Endothelial cell of umbilical vein (primary cell): ENCODE measurements around the gene SPDYE3. TPM values are rescaled to one million over a fixed set of nuclear protein-coding genes. Genes with fewer than 3 reads are reported as not detected.
"Not testable (repeated sequence)": the region's sequence is repeated elsewhere in the genome, so short reads cannot be mapped to it uniquely, and the experiment has no call there.

ENCODE experiments used
- BruUV-seq: library from RNA; stranded (reverse); fragments of 400-500 nt; replicated peaks from 2 replicates; lab custom pipeline; 2021; lab: Mats Ljungman, UMichigan
- CTCF ChIA-PET: fragments of 300-600, 350-600 bp; sonication (Branson Sonifier 250); formaldehyde crosslinking; loops from one replicate; lab custom pipeline; 2021; ENCODE audit warnings: antibody characterized with exemption, inconsistent platforms; lab: Charles Lee
- POLR2A ChIA-PET: fragments of 300-600, 350-600 bp; sonication (Branson Sonifier 250); formaldehyde crosslinking; loops from one replicate; lab custom pipeline; 2021; ENCODE audit warnings: antibody characterized with exemption, inconsistent platforms; lab: Charles Lee
- DNase-seq: peaks from one replicate; pipeline ENCODE4 v3.0.0-alpha.2; 2011; ENCODE audit warnings: low read depth, low spot score
- FAIRE-seq: peaks from 2 replicates; lab custom pipeline; 2011; peaks lifted over from hg19 to GRCh38; lab: Jason Lieb, UNC
- H2AFZ ChIP-seq: 2 replicates; pipeline ENCODE4 v1.6.0; 2012; ENCODE audit warnings: low read depth, low read length, control low read depth, inconsistent platforms
- H3K27ac ChIP-seq: 2 replicates; pipeline ENCODE4 v1.5.1; 2011; ENCODE audit warnings: low read depth, mild to moderate bottlenecking, control low read depth, low read length, moderate library complexity; ENCODE audit not compliant: insufficient read depth
- H3K27me3 ChIP-seq, 2 experiments: 2 replicates each; pipeline versions ENCODE4 v1.6.0 to v1.6.1; 2011; ENCODE audit warnings: low read length in 2 of 2, mixed read lengths in 1 of 2; ENCODE audit not compliant: control insufficient read depth in 2 of 2, insufficient read depth in 2 of 2
- H3K36me3 ChIP-seq, 2 experiments: 2 replicates in 1 of 2; 3 replicates in 1 of 2; pipeline ENCODE4 v1.5.1; 2011; ENCODE audit warnings: low read length in 2 of 2, mild to moderate bottlenecking in 1 of 2, moderate library complexity in 1 of 2; ENCODE audit not compliant: control insufficient read depth in 2 of 2, insufficient read depth in 2 of 2; ENCODE audit errors: extremely low read depth in 1 of 2
- H3K4me1 ChIP-seq: 3 replicates; pipeline ENCODE4 v1.5.1; 2011; ENCODE audit warnings: mild to moderate bottlenecking, low read length; ENCODE audit not compliant: control insufficient read depth, insufficient read depth; ENCODE audit errors: extremely low read depth
- H3K4me2 ChIP-seq: 2 replicates; pipeline ENCODE4 v1.6.1; 2011; ENCODE audit warnings: low read length, control low read depth, mixed read lengths; ENCODE audit not compliant: insufficient read depth
- H3K4me3 ChIP-seq, 3 experiments: fragments of 200-600 bp in 1 of 3; sonication (generic), shearing (Covaris generic) in 1 of 3; replicated peaks in 1 of 3; 2 replicates each; pipeline ENCODE4 v1.5.1; 2011 to 2016; ENCODE audit warnings: control low read depth in 3 of 3, low read length in 3 of 3, mild to moderate bottlenecking in 2 of 3, inconsistent platforms in 1 of 3, low read depth in 1 of 3, moderate library complexity in 1 of 3; ENCODE audit not compliant: insufficient read depth in 1 of 3
- H3K79me2 ChIP-seq: 2 replicates; pipeline ENCODE4 v1.6.0; 2012; ENCODE audit warnings: low read length, inconsistent platforms; ENCODE audit not compliant: control insufficient read depth, insufficient read depth
- H3K9ac ChIP-seq: replicated peaks from 2 replicates; pipeline ENCODE3; 2011; ENCODE audit warnings: low read length, control low read depth; ENCODE audit not compliant: insufficient read depth; ENCODE audit errors: extremely low read depth
- H3K9me1 ChIP-seq: replicated peaks from 3 replicates; pipeline ENCODE4 v1.6.0; 2011; ENCODE audit warnings: mild to moderate bottlenecking, low read length; ENCODE audit not compliant: control insufficient read depth, insufficient read depth; ENCODE audit errors: extremely low read depth
- H3K9me3 ChIP-seq: replicated peaks from 2 replicates; pipeline ENCODE4 v1.5.1; 2012; ENCODE audit warnings: low read length, inconsistent platforms; ENCODE audit not compliant: control insufficient read depth, insufficient read depth
- H4K20me1 ChIP-seq: replicated peaks from 2 replicates; pipeline ENCODE3; 2011; ENCODE audit warnings: mild to moderate bottlenecking, low read length; ENCODE audit not compliant: control insufficient read depth, insufficient read depth; ENCODE audit errors: extremely low read depth
- GATA2 ChIP-seq: IDR thresholded peaks from 2 replicates; pipeline ENCODE4 v1.7.0; 2011; ENCODE audit warnings: low read depth, mild to moderate bottlenecking, moderate library complexity, mixed read lengths, low read length; ENCODE audit not compliant: insufficient read length, insufficient read depth
- MAX ChIP-seq: IDR thresholded peaks from 2 replicates; pipeline ENCODE4 v1.6.1; 2011; ENCODE audit not compliant: insufficient read depth, insufficient read length
- dilution Hi-C: fragments of 300-500 bp; cut with MboI; formaldehyde crosslinking; loops from one replicate; pipeline ENCODE4 v1.15.0; 2019; ENCODE audit warnings: low sequenced_read_pairs; ENCODE audit not compliant: extremely low pct_ligation_motif_present
- intact Hi-C: fragments of 100-400 bp; cut with micrococcal nuclease; formaldehyde crosslinking; loops from one replicate; pipeline ENCODE4 v1.10.0; 2022
- polyA plus RNA-seq, 4 experiments: library from polyadenylated mRNA; depleted of rRNA in 3 of 4; stranded (reverse) in 3 of 4; unstranded in 1 of 4; fragments of >200 nt; gene quantifications; 2 replicates each; pipeline versions ENCODE4 v1.2.1 to v1.2.3, GENCODE V29; 2011 to 2012; ENCODE audit warnings: missing spikeins in 1 of 4
- total RNA-seq: library from RNA; stranded (reverse); gene quantifications from 2 replicates; pipeline ENCODE4 v1.2.3, GENCODE V29; 2021

SPDYE3 gene
- total and polyA plus RNA-seq, 2 donors (not counting 3 experiments of a cell fraction or from before 2014, with no cell fraction given): not detected

GRCh38 chr7:100341286-100341685 lies 33.8 kb downstream of the SPDYE3 start:
- not testable (repeated sequence) for H3K36me3 ChIP-seq, BruUV-seq

GRCh38 chr7:100342765-100343164 lies 35.3 kb downstream of the SPDYE3 start:
- Histone ChIP-seq H3K9me3 (no peaks in the 10 kb centered on the region), H3K9me1 (no peaks in the 10 kb centered on the region), H3K4me1 (peaks cover 4% of the 10 kb centered on the region), H4K20me1 (no peaks in the 10 kb centered on the region), H3K27ac (no peak overlapping the region), H3K4me3 (no peak overlapping the region), H2AFZ (no peak overlapping the region), H3K4me2 (no peak overlapping the region), H3K79me2 (peaks cover 22% of the 10 kb centered on the region), H3K9ac (no peak overlapping the region), H3K27me3 (no peaks in the 10 kb centered on the region), H3K36me3 (peaks cover 11 to 13% of the 10 kb centered on the region in 2 experiments)
- DNase-seq (no peak), FAIRE-seq (no peak)
- no TSS peak for BruUV-seq
- dilution Hi-C loops (no loop called here), intact Hi-C loops (loop anchor here (10.0 kb wide), 1 partner anchor 68 kb away; no protein-coding TSS in a partner anchor)
- TF ChIP-seq MAX: no peak
- TF ChIP-seq GATA2: no peak
- ChIA-PET POLR2A (no interaction called here), CTCF (interaction anchor here (1.4 kb wide), 1 partner anchor 210 kb away, joined by 5 read pairs; no protein-coding TSS in a partner anchor)

More at GRCh38 chr7:100341286-100341685, 33.8 kb downstream of the SPDYE3 start:
- H3K9me1 ChIP-seq, H3K27me3 ChIP-seq, H3K9me3 ChIP-seq, H4K20me1 ChIP-seq, FAIRE-seq, H3K4me3 ChIP-seq, H2AFZ ChIP-seq, H3K9ac ChIP-seq, H3K4me2 ChIP-seq, H3K27ac ChIP-seq, DNase-seq, POLR2A ChIA-PET, CTCF ChIA-PET, H3K4me1 ChIP-seq, dilution Hi-C loops: not testable (repeated sequence)
- H3K79me2 ChIP-seq: peaks cover 27% of the 10 kb centered on the region
- intact Hi-C loops: loop anchor here (10.0 kb wide), 1 partner anchor 66 kb away; no protein-coding TSS in a partner anchor

- peaks cover 13 to 19% of the 10 kb centered on the region in 2 experiments for H3K36me3 ChIP-seq
Observed at GRCh38 chr7:100344124-100344559, 36.6 kb downstream of the SPDYE3 start.

More at GRCh38 chr7:100344124-100344559, 36.6 kb downstream of the SPDYE3 start:
- intact Hi-C loops: loop anchor here (2.0 to 10.0 kb wide), 2 partner anchors 69 to 125 kb away; partner anchors contain the start of gene PVRIG
- H3K9ac ChIP-seq, DNase-seq, H3K4me3 ChIP-seq, dilution Hi-C loops, H3K4me2 ChIP-seq, H3K9me3 ChIP-seq, H3K9me1 ChIP-seq, H2AFZ ChIP-seq, H3K27me3 ChIP-seq, FAIRE-seq, H3K27ac ChIP-seq, H4K20me1 ChIP-seq, BruUV-seq, POLR2A ChIA-PET, H3K4me1 ChIP-seq: not testable (repeated sequence)
- peaks cover 15% of the 10 kb centered on the region for H3K79me2 ChIP-seq
- CTCF ChIA-PET: interaction anchor here (0.6 to 1.8 kb wide), 4 partner anchors 64 to 212 kb away, joined by 3 to 8 read pairs (median 6); no protein-coding TSS in a partner anchor
